Ammon's horn (tissue), 1 donor: ENCODE measurements around the gene FRAS1.

Experiments used
- DNase-seq: peaks from one replicate; pipeline ENCODE4 v3.0.0-alpha.2; 2016; ENCODE audit warnings: low spot score

Gene FRAS1

GRCh38 chr4:78370631-78371372 is 313.7 kb downstream of the FRAS1 start:
- DNase-seq, result no peak

- DNase-seq, result no peak
These were observed 315.3 kb downstream of the FRAS1 start for GRCh38 chr4:78372355-78372988.

- no peak for DNase-seq
These were observed 320.4 kb downstream of the FRAS1 start for GRCh38 chr4:78377555-78377954.

- no peak for DNase-seq
These were observed 321.9 kb downstream of the FRAS1 start for GRCh38 chr4:78379040-78379439.

GRCh38 chr4:78379991-78380729 is 323.0 kb downstream of the FRAS1 start:
- no peak for DNase-seq

GRCh38 chr4:78386679-78387078 is 329.6 kb downstream of the FRAS1 start:
- no peak for DNase-seq

- no peak for DNase-seq
These were observed 338.5 kb downstream of the FRAS1 start for GRCh38 chr4:78395642-78396041.

GRCh38 chr4:78396613-78397291 is 339.6 kb downstream of the FRAS1 start:
- no peak for DNase-seq

GRCh38 chr4:78397292-78397630 is 340.1 kb downstream of the FRAS1 start:
- no peak for DNase-seq

GRCh38 chr4:78409612-78410202 is 352.6 kb downstream of the FRAS1 start:
- no peak for DNase-seq

- no peak for DNase-seq
These were observed 353.1 kb downstream of the FRAS1 start for GRCh38 chr4:78410225-78410624.

- no peak for DNase-seq
These were observed 353.6 kb downstream of the FRAS1 start for GRCh38 chr4:78410676-78411075.

GRCh38 chr4:78414116-78414515 is 357.0 kb downstream of the FRAS1 start:
- DNase-seq, result no peak

- no peak for DNase-seq
These were observed 360.5 kb downstream of the FRAS1 start for GRCh38 chr4:78417603-78418002.

GRCh38 chr4:78418406-78418805 is 361.3 kb downstream of the FRAS1 start:
- no peak for DNase-seq

- DNase-seq, result no peak
These were observed 366.7 kb downstream of the FRAS1 start for GRCh38 chr4:78423790-78424189.

- no peak for DNase-seq
These were observed 367.3 kb downstream of the FRAS1 start for GRCh38 chr4:78424461-78424860.

- no peak for DNase-seq
These were observed 369.8 kb downstream of the FRAS1 start for GRCh38 chr4:78426972-78427371.

GRCh38 chr4:78428996-78429395 is 371.9 kb downstream of the FRAS1 start:
- DNase-seq, result no peak

GRCh38 chr4:78432896-78433295 is 375.8 kb downstream of the FRAS1 start:
- DNase-seq, result no peak

GRCh38 chr4:78437608-78438088 is 380.5 kb downstream of the FRAS1 start:
- no peak for DNase-seq

GRCh38 chr4:78439328-78439727 is 382.2 kb downstream of the FRAS1 start:
- DNase-seq, result no peak
